Adipocyte (in vitro differentiated cells): ENCODE measurements around the gene DEFB129.
"Not testable (repeated sequence)": the region's sequence is repeated elsewhere in the genome, so short reads cannot be mapped to it uniquely, and the experiment has no call there.

Experiments
- DNase-seq: peaks from one replicate; pipeline ENCODE4 v3.0.0-alpha.2; 2015; ENCODE audit warnings: low read depth
- H3K27me3 ChIP-seq: replicated peaks from 2 replicates; pipeline ENCODE4 v1.7.0; 2013; ENCODE audit warnings: mild to moderate bottlenecking, low read length, moderate library complexity; ENCODE audit not compliant: control insufficient read depth, insufficient read depth
- H3K36me3 ChIP-seq: 2 replicates; pipeline ENCODE4 v1.7.0; 2013; ENCODE audit warnings: low read length, mild to moderate bottlenecking, moderate library complexity; ENCODE audit not compliant: control insufficient read depth, insufficient read depth, severe bottlenecking
- H3K4me1 ChIP-seq: 2 replicates; pipeline ENCODE4 v1.7.0; 2013; ENCODE audit warnings: mild to moderate bottlenecking, low read length, moderate library complexity; ENCODE audit not compliant: control insufficient read depth, insufficient read depth
- H3K4me3 ChIP-seq: 2 replicates; pipeline ENCODE4 v1.7.0; 2013; ENCODE audit warnings: mild to moderate bottlenecking, low read length, moderate library complexity
- H3K9ac ChIP-seq: 2 replicates; pipeline ENCODE4 v1.7.0; 2013; ENCODE audit warnings: mild to moderate bottlenecking, low read length, moderate library complexity
- H3K9me3 ChIP-seq: 2 replicates; pipeline ENCODE4 v1.7.0; 2013; ENCODE audit warnings: mild to moderate bottlenecking, low read length, moderate library complexity; ENCODE audit not compliant: control insufficient read depth

DEFB129 gene

GRCh38 chr20:226958-227357 is at the start of gene DEFB129:
Gene DEFB129 (plus strand): TSS chr20:227258. CDS start chr20:227289, 31 bp downstream.
- no peaks in the 10 kb centered on the region for H3K4me1 ChIP-seq
- peaks cover 33% of the 10 kb centered on the region for H3K27me3 ChIP-seq
- H3K36me3 ChIP-seq = no peaks in the 10 kb centered on the region
- no peak within 1 kb of the TSS for H3K9ac ChIP-seq
- DNase-seq = no peak
- H3K9me3 ChIP-seq = no peaks in the 10 kb centered on the region
- no peak within 1 kb of the TSS for H3K4me3 ChIP-seq

- Histone ChIP-seq H3K9ac (no peak overlapping the region), H3K9me3 (peaks cover 11% of the 10 kb centered on the region), H3K4me1 (no peaks in the 10 kb centered on the region), H3K4me3 (no peak overlapping the region), H3K27me3 (peaks cover 7% of the 10 kb centered on the region), H3K36me3 (no peaks in the 10 kb centered on the region)
- DNase-seq = no peak
Observed at GRCh38 chr20:184288-184687, 42.8 kb upstream of the DEFB129 start.

GRCh38 chr20:187733-188132 is 39.3 kb upstream of the DEFB129 start:
- Histone ChIP-seq H3K4me1 (no peaks in the 10 kb centered on the region), H3K4me3 (no peak overlapping the region), H3K27me3 (peaks cover 10% of the 10 kb centered on the region), H3K36me3 (no peaks in the 10 kb centered on the region), H3K9ac (no peak overlapping the region), H3K9me3 (peaks cover 13% of the 10 kb centered on the region)
- DNase-seq = no peak

- no peaks in the 10 kb centered on the region for H3K36me3 ChIP-seq
- no peak within 1 kb of the TSS for H3K4me3 ChIP-seq
- DNase-seq = no peak
- no peaks in the 10 kb centered on the region for H3K4me1 ChIP-seq
- peaks cover 10% of the 10 kb centered on the region for H3K27me3 ChIP-seq
- peaks cover 4% of the 10 kb centered on the region for H3K9me3 ChIP-seq
- no peak within 1 kb of the TSS for H3K9ac ChIP-seq
Observed at GRCh38 chr20:189611-190010, 37.4 kb upstream of the DEFB129 start, which contains the start of gene DEFB128. Gene DEFB128 (minus strand): TSS chr20:189711. CDS start chr20:189623, 88 bp downstream.

GRCh38 chr20:198225-198624 is 28.8 kb upstream of the DEFB129 start:
- Histone ChIP-seq H3K4me1 (no peaks in the 10 kb centered on the region), H3K4me3 (no peak overlapping the region), H3K27me3 (peaks cover 26% of the 10 kb centered on the region), H3K36me3 (no peaks in the 10 kb centered on the region), H3K9ac (no peak overlapping the region), H3K9me3 (no peaks in the 10 kb centered on the region)
- no peak for DNase-seq

- no peaks in the 10 kb centered on the region for H3K9me3 ChIP-seq
- no peaks in the 10 kb centered on the region for H3K4me1 ChIP-seq
- no peak overlapping the region for H3K9ac ChIP-seq
- H3K4me3 ChIP-seq = no peak overlapping the region
- H3K36me3 ChIP-seq = no peaks in the 10 kb centered on the region
- H3K27me3 ChIP-seq = peaks cover 35% of the 10 kb centered on the region
- no peak for DNase-seq
Observed at GRCh38 chr20:199996-200395, 27.1 kb upstream of the DEFB129 start.

- H3K4me3 ChIP-seq, H3K4me1 ChIP-seq, H3K9me3 ChIP-seq, DNase-seq, H3K9ac ChIP-seq, H3K36me3 ChIP-seq: not testable (repeated sequence)
- peaks cover 38% of the 10 kb centered on the region for H3K27me3 ChIP-seq
Observed at GRCh38 chr20:203630-204029, 23.4 kb upstream of the DEFB129 start.

GRCh38 chr20:208942-209566 is 18.0 kb upstream of the DEFB129 start:
- DNase-seq = peak; percentile 84
- Histone ChIP-seq H3K27me3 (peaks cover 38% of the 10 kb centered on the region), H3K4me3 (no peak overlapping the region), H3K9ac (no peak overlapping the region), H3K9me3 (no peaks in the 10 kb centered on the region), H3K36me3 (no peaks in the 10 kb centered on the region), H3K4me1 (no peaks in the 10 kb centered on the region)

GRCh38 chr20:210809-211502 is 16.1 kb upstream of the DEFB129 start:
- H3K9ac ChIP-seq = no peak overlapping the region
- DNase-seq = no peak
- no peaks in the 10 kb centered on the region for H3K36me3 ChIP-seq
- peaks cover 20% of the 10 kb centered on the region for H3K27me3 ChIP-seq
- no peak overlapping the region for H3K4me3 ChIP-seq
- no peaks in the 10 kb centered on the region for H3K4me1 ChIP-seq
- no peaks in the 10 kb centered on the region for H3K9me3 ChIP-seq

GRCh38 chr20:214383-214782 is 12.7 kb upstream of the DEFB129 start:
- Histone ChIP-seq H3K4me1 (no peaks in the 10 kb centered on the region), H3K9ac (no peak overlapping the region), H3K9me3 (no peaks in the 10 kb centered on the region), H3K36me3 (no peaks in the 10 kb centered on the region), H3K4me3 (no peak overlapping the region), H3K27me3 (peaks cover 32% of the 10 kb centered on the region)
- DNase-seq = no peak

GRCh38 chr20:215796-216195 is 11.3 kb upstream of the DEFB129 start:
- Histone ChIP-seq H3K9ac (no peak overlapping the region), H3K4me3 (no peak overlapping the region), H3K27me3 (peaks cover 39% of the 10 kb centered on the region), H3K9me3 (no peaks in the 10 kb centered on the region), H3K4me1 (no peaks in the 10 kb centered on the region), H3K36me3 (no peaks in the 10 kb centered on the region)
- DNase-seq = no peak
